Measurements from ENCODE around the gene MYL3.

The MYL3 gene

GRCh38 chr3:46890132-46890531 is 26.9 kb upstream of the MYL3 start:
- TF ChIP-seq CTCF (IDR thresholded peaks at IDR 0.05; ENCODE audit: insufficient read depth, low read depth, low read length, missing control alignments), result no peak
- DNase-seq (ENCODE audit: low read depth), result no peak

GRCh38 chr3:46889381-46890110 is 26.3 kb upstream of the MYL3 start:
- no peak for TF ChIP-seq CTCF (IDR thresholded peaks at IDR 0.05; ENCODE audit: insufficient read depth, low read depth, low read length, missing control alignments)
- no peak overlapping the region for H3K4me3 ChIP-seq (ENCODE audit: low read depth, low read length)
- DNase-seq (ENCODE audit: low read depth), result no peak

More at GRCh38 chr3:46890132-46890531, 26.9 kb upstream of the MYL3 start:
- no peak overlapping the region for H3K4me3 ChIP-seq (ENCODE audit: low read depth, low read length)

GRCh38 chr3:46888705-46889104 is 25.5 kb upstream of the MYL3 start:
- DNase-seq (ENCODE audit: low read depth), result no peak
- H3K4me3 ChIP-seq (ENCODE audit: low read depth, low read length), result no peak overlapping the region
- TF ChIP-seq CTCF (IDR thresholded peaks at IDR 0.05; ENCODE audit: insufficient read depth, low read depth, low read length, missing control alignments), result no peak

- no peak for DNase-seq (ENCODE audit: low read depth)
- TF ChIP-seq CTCF (IDR thresholded peaks at IDR 0.05; ENCODE audit: insufficient read depth, low read depth, low read length, missing control alignments), result no peak
- H3K4me3 ChIP-seq (ENCODE audit: low read depth, low read length), result no peak overlapping the region
Observed at GRCh38 chr3:46887980-46888494, 24.8 kb upstream of the MYL3 start.

GRCh38 chr3:46885612-46886011 is 22.4 kb upstream of the MYL3 start:
- no peak for DNase-seq (ENCODE audit: low read depth)
- no peak for TF ChIP-seq CTCF (IDR thresholded peaks at IDR 0.05; ENCODE audit: insufficient read depth, low read depth, low read length, missing control alignments)
- no peak overlapping the region for H3K4me3 ChIP-seq (ENCODE audit: low read depth, low read length)

GRCh38 chr3:46884929-46885328 is 21.7 kb upstream of the MYL3 start:
- TF ChIP-seq CTCF (IDR thresholded peaks at IDR 0.05; ENCODE audit: insufficient read depth, low read depth, low read length, missing control alignments), result no peak
- DNase-seq (ENCODE audit: low read depth), result no peak
- H3K4me3 ChIP-seq (ENCODE audit: low read depth, low read length), result no peak overlapping the region

GRCh38 chr3:46884427-46884826 is 21.2 kb upstream of the MYL3 start:
- TF ChIP-seq CTCF (IDR thresholded peaks at IDR 0.05; ENCODE audit: insufficient read depth, low read depth, low read length, missing control alignments), result no peak
- DNase-seq (ENCODE audit: low read depth), result no peak
- H3K4me3 ChIP-seq (ENCODE audit: low read depth, low read length), result no peak overlapping the region
